GM20431 (cell line): ENCODE results near the gene TRUB2.

Source experiments
- in situ Hi-C: fragments of 300-500 bp; cut with MseI, MboI; formaldehyde crosslinking; loops from one replicate; pipeline ENCODE4 v1.15.0; 2020; ENCODE audit warnings: low sequenced_read_pairs; ENCODE audit not compliant: unreplicated experiment

TRUB2 gene

GRCh38 chr9:128276008-128276573, 46.2 kb downstream of the TRUB2 start, which contains the start of gene SWI5:
TSS of gene SWI5 (plus strand) at chr9:128276276.
- in situ Hi-C loops = no loop called here

- in situ Hi-C loops = no loop called here
Measured at GRCh38 chr9:128275198-128276007, 46.8 kb downstream of the TRUB2 start, which contains the start of gene GOLGA2. TSS of gene GOLGA2 (minus strand) at chr9:128276007. CDS start at chr9:128275976, 31 bp downstream.

- in situ Hi-C loops = no loop called here
Measured at GRCh38 chr9:128274245-128274644, 48.0 kb downstream of the TRUB2 start.

GRCh38 chr9:128271512-128271911, 50.7 kb downstream of the TRUB2 start:
- in situ Hi-C loops = no loop called here

- in situ Hi-C loops = no loop called here
Measured at GRCh38 chr9:128271112-128271511, 51.1 kb downstream of the TRUB2 start.

- in situ Hi-C loops = no loop called here
Measured at GRCh38 chr9:128266868-128267590, 55.2 kb downstream of the TRUB2 start.

- in situ Hi-C loops = no loop called here
Measured at GRCh38 chr9:128265348-128265847, 56.8 kb downstream of the TRUB2 start.

GRCh38 chr9:128262687-128263086, 59.6 kb downstream of the TRUB2 start:
- in situ Hi-C loops = no loop called here

- in situ Hi-C loops = no loop called here
Measured at GRCh38 chr9:128260340-128260739, 61.9 kb downstream of the TRUB2 start.

- in situ Hi-C loops = no loop called here
Measured at GRCh38 chr9:128259156-128259555, 63.1 kb downstream of the TRUB2 start.

- in situ Hi-C loops = no loop called here
Measured at GRCh38 chr9:128258326-128258725, 63.9 kb downstream of the TRUB2 start.

GRCh38 chr9:128257907-128258306, 64.3 kb downstream of the TRUB2 start:
- in situ Hi-C loops = no loop called here

GRCh38 chr9:128257086-128257825, 65.0 kb downstream of the TRUB2 start:
- in situ Hi-C loops = no loop called here
